ENCODE measurements around the gene GALNT9. TPM values are rescaled to one million over a fixed set of nuclear protein-coding genes. Genes with fewer than 3 reads are reported as not detected.
A peak's percentile ranks its signal among the peaks of the same experiment; 100 is the strongest.

The GALNT9 gene
- total RNA-seq, 6 donors from 2014 or later, result 0.26 TPM; not detected in 5

DNA sequence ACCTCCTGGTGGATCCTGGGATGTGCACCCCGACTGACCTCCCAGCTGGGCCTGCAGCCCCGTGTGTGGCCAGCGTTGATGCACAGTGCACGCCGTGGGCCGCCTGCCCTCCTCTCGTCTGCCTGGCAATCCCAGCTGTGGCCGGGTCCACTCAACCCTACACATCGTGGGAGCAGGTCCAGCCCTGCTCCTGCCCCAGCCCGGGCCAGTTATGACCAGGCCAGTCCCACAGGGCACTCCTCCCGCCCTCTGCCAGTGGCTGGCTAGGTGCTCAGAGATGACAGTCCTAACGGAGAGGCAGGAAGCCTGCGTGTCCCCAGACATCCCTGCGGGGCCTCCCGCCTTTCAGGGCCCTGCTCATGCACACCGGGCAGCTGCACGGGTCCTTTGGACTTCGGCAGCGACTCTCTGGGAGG is 10.8 kb downstream of the GALNT9 start:
- H3K4me3 ChIP-seq, result no peak overlapping the region
- no peaks in the 10 kb centered on the region for H3K27me3 ChIP-seq
- peak in 1 of 2 donors; percentile 71 for DNase-seq
- no peaks in the 10 kb centered on the region for H3K9me3 ChIP-seq
- H3K4me1 ChIP-seq, result peaks cover 0 to 4% (median 0%) of the 10 kb centered on the region in 4 donors
- WGBS, 2 donors, result 76 to 78% methylated on average over 13 to 19 of the region's 19 CpGs
- no peaks in the 10 kb centered on the region for H3K36me3 ChIP-seq
- ATAC-seq (ENCODE audit: low FRiP score in 2 of 2), result no peak
- no peak for TF ChIP-seq EP300 (IDR thresholded peaks at IDR 0.05)
- TF ChIP-seq POLR2A (IDR thresholded peaks at IDR 0.05), result no peak
- TF ChIP-seq POLR2AphosphoS5 (IDR thresholded peaks at IDR 0.05), result no peak
- TF ChIP-seq, protein P1, sequence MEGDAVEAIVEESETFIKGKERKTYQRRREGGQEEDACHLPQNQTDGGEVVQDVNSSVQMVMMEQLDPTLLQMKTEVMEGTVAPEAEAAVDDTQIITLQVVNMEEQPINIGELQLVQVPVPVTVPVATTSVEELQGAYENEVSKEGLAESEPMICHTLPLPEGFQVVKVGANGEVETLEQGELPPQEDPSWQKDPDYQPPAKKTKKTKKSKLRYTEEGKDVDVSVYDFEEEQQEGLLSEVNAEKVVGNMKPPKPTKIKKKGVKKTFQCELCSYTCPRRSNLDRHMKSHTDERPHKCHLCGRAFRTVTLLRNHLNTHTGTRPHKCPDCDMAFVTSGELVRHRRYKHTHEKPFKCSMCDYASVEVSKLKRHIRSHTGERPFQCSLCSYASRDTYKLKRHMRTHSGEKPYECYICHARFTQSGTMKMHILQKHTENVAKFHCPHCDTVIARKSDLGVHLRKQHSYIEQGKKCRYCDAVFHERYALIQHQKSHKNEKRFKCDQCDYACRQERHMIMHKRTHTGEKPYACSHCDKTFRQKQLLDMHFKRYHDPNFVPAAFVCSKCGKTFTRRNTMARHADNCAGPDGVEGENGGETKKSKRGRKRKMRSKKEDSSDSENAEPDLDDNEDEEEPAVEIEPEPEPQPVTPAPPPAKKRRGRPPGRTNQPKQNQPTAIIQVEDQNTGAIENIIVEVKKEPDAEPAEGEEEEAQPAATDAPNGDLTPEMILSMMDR (IDR thresholded peaks at IDR 0.05), result no peak
- no peak overlapping the region for H3K27ac ChIP-seq

DNA sequence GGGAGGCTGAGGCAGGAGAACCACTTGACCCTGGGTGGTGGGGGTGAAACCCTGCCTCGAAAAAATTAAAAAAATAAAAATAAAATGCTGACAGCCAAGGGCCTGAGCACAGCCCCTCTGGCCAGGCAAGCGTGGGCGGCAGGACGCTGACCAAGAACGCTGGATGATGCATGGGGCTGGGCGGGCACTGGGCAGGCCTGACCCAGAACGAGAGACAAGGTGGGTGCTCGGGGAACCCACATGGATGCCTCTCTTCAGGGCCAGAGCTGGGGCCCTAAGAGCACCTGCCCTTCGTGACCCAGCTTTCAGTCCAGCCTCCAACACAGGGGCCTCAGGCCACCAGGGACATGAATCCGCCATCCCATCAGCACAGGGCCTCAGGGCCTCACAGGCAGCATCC is 11.3 kb downstream of the GALNT9 start:
- ATAC-seq (ENCODE audit: low FRiP score in 2 of 2) (no peak), DNase-seq (peak in 1 of 2 donors; percentile 45)

DNA sequence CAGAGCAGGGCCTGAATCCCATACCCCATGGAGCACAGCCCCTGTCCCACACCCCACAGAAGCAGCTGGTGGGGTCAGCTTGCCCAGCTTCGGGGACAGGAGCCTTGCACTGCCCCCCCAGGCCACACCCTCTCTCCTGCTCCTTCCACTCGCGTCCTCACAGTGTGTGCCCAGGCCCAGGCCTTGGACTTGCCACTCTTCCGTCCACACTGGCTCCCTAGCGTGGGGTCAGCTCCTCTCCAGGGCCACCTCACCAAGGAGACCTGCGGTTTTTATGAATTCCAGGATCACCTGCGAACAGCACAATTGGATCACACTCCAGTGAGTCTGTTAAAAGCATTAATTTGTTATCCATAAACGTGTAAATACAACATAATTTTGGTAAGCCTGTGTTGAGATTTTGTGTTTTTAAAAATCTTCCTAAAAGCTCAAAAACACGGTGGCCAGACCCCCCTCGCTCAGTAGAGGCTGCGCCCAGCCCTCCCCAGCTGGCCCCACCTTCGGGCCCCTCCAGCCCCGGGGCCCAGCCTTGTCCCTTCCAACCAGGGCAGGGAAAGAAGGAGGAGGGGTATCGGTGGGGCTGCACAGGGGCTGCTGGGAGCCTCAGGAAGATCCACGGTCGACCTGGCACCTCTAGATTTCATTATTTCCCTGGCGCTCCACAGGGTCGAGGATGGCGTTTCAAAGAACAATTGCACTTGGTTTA is 12.0 kb downstream of the GALNT9 start:
- 66 to 73% methylated on average over 19 of the region's 19 CpGs for WGBS, 2 donors
- no peaks in the 10 kb centered on the region for H3K36me3 ChIP-seq
- no peak overlapping the region for H3K4me3 ChIP-seq
- no peak overlapping the region for H3K27ac ChIP-seq
- DNase-seq (peak in 1 of 2 donors; percentile 43), ATAC-seq (ENCODE audit: low FRiP score in 2 of 2) (no peak)
- no peaks in the 10 kb centered on the region for H3K27me3 ChIP-seq
- H3K4me1 ChIP-seq, result no peaks in the 10 kb centered on the region
- no peak for TF ChIP-seq POLR2A (IDR thresholded peaks at IDR 0.05)
- no peak for TF ChIP-seq POLR2AphosphoS5 (IDR thresholded peaks at IDR 0.05)
- TF ChIP-seq, protein P1 (IDR thresholded peaks at IDR 0.05), result no peak
- no peak for TF ChIP-seq EP300 (IDR thresholded peaks at IDR 0.05)
- peaks cover 0 to 5% (median 2%) of the 10 kb centered on the region in 4 donors for H3K9me3 ChIP-seq

More for the DNA sequence above, 11.3 kb downstream of the GALNT9 start:
- H3K4me1 ChIP-seq, result peaks cover 0 to 4% (median 0%) of the 10 kb centered on the region in 4 donors
- no peaks in the 10 kb centered on the region for H3K9me3 ChIP-seq
- H3K36me3 ChIP-seq, result no peaks in the 10 kb centered on the region
- no peak for TF ChIP-seq POLR2AphosphoS5 (IDR thresholded peaks at IDR 0.05)
- no peak for TF ChIP-seq POLR2A (IDR thresholded peaks at IDR 0.05)
- no peak for TF ChIP-seq EP300 (IDR thresholded peaks at IDR 0.05)
- TF ChIP-seq, protein P1 (IDR thresholded peaks at IDR 0.05), result no peak
- H3K27ac ChIP-seq, result no peak overlapping the region
- 78 to 87% methylated on average over 8 to 10 of the region's 10 CpGs for WGBS, 2 donors
- H3K4me3 ChIP-seq, result no peak overlapping the region
- no peaks in the 10 kb centered on the region for H3K27me3 ChIP-seq

DNA sequence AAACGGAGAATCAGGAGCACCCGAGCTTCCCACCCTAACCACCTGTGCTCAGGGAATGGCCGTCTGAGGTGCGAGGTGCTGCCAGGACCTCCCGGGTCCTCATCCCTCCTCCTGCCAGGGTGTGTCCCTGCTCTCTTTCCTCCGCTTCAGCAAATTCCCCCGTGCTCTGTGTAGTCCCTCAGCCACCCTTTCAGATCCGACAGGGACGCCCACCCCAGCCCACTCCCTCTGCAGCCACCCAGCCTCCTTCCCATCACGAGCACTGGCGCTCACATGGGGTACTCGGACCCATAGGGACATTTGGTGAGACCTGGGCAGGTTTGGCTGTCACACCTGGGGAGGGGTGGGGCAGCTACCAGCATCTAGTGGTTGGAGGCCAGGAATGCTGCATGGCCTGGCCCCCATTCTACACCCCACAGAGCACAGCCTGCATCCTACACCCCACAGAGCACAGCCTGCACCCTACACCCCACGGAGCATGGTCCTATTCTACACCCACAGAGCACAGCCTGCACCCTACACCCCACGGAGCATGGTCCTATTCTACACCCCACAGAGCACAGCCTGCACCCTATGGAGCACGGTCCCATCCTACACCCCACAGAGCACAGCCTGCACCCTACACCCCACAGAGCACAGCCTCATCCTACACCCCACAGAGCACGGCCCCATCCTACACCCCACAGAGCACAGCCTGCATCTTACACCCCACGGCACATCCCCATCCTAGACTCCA is 12.7 kb downstream of the GALNT9 start:
- peaks cover under 1 to 11% (median 7%) of the 10 kb centered on the region in 4 donors for H3K9me3 ChIP-seq
- DNase-seq (peak in 1 of 2 donors; percentile 41), ATAC-seq (ENCODE audit: low FRiP score in 2 of 2) (no peak)
- TF ChIP-seq POLR2A (IDR thresholded peaks at IDR 0.05) (no peak), EP300 (IDR thresholded peaks at IDR 0.05) (no peak), POLR2AphosphoS5 (IDR thresholded peaks at IDR 0.05) (no peak)
- TF ChIP-seq, protein P1 (IDR thresholded peaks at IDR 0.05), result no peak
- WGBS, 2 donors, result 67% methylated on average over 15 to 17 of the region's 17 CpGs
- no peaks in the 10 kb centered on the region for H3K27me3 ChIP-seq
- H3K4me1 ChIP-seq, result no peaks in the 10 kb centered on the region
- no peak overlapping the region for H3K27ac ChIP-seq
- no peaks in the 10 kb centered on the region for H3K36me3 ChIP-seq
- no peak overlapping the region for H3K4me3 ChIP-seq
